SK-N-SH treated with all-trans-retinoic acid at 6 μM for 48 hours (cell line): ENCODE data around the gene SORL1.

Experiments
- ESRRG ChIP-seq: fragments of 250-450 bp; sonication (Bioruptor Pico); IDR thresholded peaks from 2 replicates; pipeline ENCODE4 v1.6.1; 2021; ENCODE audit warnings: mild to moderate bottlenecking
- OSR1 ChIP-seq: fragments of 250-450 bp; sonication (Bioruptor Pico); IDR thresholded peaks from 2 replicates; pipeline ENCODE4 v1.8.0; 2022; ENCODE audit warnings: moderate library complexity, mild to moderate bottlenecking, inconsistent platforms
- PPARA ChIP-seq: fragments of 250-450 bp; sonication (Bioruptor Pico); IDR thresholded peaks from 2 replicates; pipeline ENCODE4 v1.5.0; 2020; ENCODE audit warnings: mild to moderate bottlenecking, borderline replicate concordance
- ZFP3 ChIP-seq: fragments of 250-450 bp; sonication (Bioruptor Pico); IDR thresholded peaks from 2 replicates; pipeline ENCODE4 v1.5.0; 2020; ENCODE audit warnings: mild to moderate bottlenecking, moderate library complexity

GRCh38 chr11:121564948-121565684, 113.0 kb downstream of the SORL1 start:
- TF ChIP-seq ZFP3 (no peak), PPARA (CRISPR knock-in tag) (no peak), ESRRG (CRISPR knock-in tag) (no peak), OSR1 (CRISPR knock-in tag) (no peak)
